Spleen (tissue), 7 donors: ENCODE data around the gene R3HDML.

Experiments
- POLR2A ChIP-seq, 3 donors: fragments of 450-650 bp; IDR thresholded peaks; one replicate each; pipeline ENCODE4 v1.5.1; 2017; ENCODE audit warnings: antibody characterized with exemption in 3 of 3, mild to moderate bottlenecking in 1 of 3
- TF ChIP-seq, protein P1 (sequence below), 11 experiments: fragments of 200-600 bp in 7 of 11; fragments of 450-650 bp in 4 of 11; sonication (generic) in 4 of 11; IDR thresholded peaks in 8 of 11; conservative IDR thresholded peaks in 3 of 11; 1 replicate in 7 of 11; 2 replicates in 4 of 11; pipeline versions ENCODE4 v1.4.0 to v1.8.0; 2016 to 2021; ENCODE audit warnings: antibody characterized with exemption in 11 of 11, inconsistent platforms in 4 of 11, mild to moderate bottlenecking in 1 of 11
- donor health status: DM: no; HTN: no; CAD: no; lungs with moderate emphysema.
- donor health status: DM: no; HTN: no; CAD: no.
- donor health status: DM: no; HTN: no; CAD: no.

DNA sequence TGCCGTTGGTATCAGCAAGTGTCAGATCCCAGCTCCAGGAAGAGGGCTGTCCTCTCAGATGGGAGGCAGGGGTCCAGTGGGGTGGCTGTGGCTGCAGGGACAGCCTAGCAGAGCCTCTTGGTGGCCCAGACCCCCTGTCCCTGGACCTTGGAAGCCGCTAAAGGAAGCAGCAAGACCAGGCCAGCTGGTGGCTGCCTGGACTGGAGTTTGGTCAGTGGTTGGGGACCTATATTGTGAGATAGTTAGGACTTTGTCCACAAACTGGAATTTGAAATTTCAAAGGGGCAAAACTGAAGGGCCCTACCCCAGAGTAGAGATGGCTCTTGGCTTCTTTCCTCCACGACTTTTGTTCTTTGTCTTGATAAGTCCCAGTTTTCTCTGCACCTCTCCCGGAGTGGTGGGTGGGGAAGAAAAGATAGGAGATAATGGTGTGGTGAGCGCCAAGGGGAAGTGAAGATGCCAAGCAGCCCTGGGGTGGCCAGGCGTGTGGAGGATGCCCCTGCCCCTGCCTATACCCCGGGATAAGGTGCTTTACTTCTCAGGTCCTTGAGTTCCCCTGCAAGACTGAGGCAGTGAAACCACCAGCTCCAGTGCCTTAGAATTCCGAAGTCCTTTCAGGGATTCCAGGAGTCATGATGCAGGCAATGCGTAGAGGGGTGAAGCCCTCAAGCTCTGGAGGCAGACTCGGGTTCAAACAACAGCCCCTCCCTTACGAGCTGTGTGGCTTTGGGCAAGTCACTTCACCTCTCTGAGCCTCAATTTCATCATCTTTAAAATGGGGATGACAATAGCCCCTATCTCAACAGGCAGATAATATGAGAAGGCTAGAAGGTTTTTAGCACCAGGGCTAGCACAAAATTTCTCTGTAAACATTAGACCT, 58.9 kb downstream of the R3HDML start:
- TF ChIP-seq, protein P1, sequence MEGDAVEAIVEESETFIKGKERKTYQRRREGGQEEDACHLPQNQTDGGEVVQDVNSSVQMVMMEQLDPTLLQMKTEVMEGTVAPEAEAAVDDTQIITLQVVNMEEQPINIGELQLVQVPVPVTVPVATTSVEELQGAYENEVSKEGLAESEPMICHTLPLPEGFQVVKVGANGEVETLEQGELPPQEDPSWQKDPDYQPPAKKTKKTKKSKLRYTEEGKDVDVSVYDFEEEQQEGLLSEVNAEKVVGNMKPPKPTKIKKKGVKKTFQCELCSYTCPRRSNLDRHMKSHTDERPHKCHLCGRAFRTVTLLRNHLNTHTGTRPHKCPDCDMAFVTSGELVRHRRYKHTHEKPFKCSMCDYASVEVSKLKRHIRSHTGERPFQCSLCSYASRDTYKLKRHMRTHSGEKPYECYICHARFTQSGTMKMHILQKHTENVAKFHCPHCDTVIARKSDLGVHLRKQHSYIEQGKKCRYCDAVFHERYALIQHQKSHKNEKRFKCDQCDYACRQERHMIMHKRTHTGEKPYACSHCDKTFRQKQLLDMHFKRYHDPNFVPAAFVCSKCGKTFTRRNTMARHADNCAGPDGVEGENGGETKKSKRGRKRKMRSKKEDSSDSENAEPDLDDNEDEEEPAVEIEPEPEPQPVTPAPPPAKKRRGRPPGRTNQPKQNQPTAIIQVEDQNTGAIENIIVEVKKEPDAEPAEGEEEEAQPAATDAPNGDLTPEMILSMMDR (IDR thresholded peaks at IDR 0.05 in 8 of 11, conservative IDR thresholded peaks at IDR 0.05 in 3 of 11): no peak
- TF ChIP-seq POLR2A (IDR thresholded peaks at IDR 0.05): no peak
